NCI-H82 treated with DMSO at 0.1 percent for 48 hours (cell line): Measurements from ENCODE around the gene NOTCH3.

Source experiments
- DNase-seq: peaks from one replicate; lab custom pipeline; 2025; ENCODE audit not compliant: unreplicated experiment; lab: John Stamatoyannopoulos, UW

NOTCH3 gene

GRCh38 chr19:15236886-15237285, 36.1 kb upstream of the NOTCH3 start:
- DNase-seq: no peak

DNA sequence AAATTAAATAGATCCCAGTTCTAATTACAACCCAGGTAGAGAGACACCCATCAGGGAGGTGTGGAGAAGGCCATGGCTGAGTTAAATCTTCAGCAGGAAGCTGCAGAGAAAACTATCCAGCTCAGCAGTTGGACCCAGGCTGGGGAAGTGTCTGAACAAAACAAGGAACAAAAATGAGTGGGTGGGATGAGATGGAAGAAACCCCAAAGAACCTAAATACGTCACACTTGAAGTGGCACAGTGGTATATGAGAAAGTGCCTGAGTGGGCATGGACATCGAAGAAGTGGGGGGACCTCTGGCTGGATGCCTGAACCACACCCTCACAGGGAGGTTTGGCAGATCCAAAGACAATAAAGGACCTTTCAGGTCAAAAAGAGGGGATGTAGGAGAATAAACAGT, 35.0 kb upstream of the NOTCH3 start:
- DNase-seq: no peak

- DNase-seq: no peak
Observed at GRCh38 chr19:15234431-15235130, 33.8 kb upstream of the NOTCH3 start.

GRCh38 chr19:15231271-15231670, 30.5 kb upstream of the NOTCH3 start:
- no peak for DNase-seq

DNA sequence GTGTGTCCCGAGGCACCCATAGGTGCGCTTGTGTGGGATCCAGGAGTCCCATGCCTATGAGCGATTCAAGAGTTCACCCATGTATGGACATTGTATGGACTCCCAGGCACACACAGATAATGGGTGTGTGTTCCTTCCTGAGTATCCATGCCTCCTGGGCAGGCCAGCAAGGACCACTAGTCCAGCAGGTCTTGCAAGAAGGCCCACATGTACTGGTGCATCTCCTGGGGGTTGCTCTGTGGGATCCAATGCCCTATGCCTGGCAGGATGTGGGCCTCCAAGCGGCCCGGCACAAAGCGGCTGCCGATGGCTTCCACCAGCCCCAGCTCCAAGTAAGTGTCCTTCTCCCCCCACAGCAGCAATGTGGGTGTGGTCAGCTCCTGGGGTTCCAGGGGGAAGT, 26.5 kb upstream of the NOTCH3 start:
- no peak for DNase-seq

DNA sequence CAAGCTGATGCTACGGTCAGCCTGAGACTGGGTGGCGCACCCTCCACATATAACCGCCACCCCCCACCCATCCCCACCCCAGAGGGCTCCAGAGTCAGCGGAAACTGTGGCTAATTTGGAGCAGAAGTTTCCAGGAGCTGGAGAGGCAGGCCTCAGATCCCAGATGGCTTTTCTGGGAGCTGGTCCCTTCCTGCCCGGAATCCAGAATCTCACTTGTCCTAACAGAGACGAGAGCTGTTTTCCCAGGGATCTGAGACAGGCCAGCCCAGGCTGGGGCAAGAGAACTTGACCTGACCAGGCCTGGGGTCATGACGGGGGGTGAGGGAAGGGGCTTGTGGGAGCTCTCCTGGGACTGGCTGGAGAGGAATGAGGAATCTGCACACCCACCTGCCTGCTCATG, 25.0 kb upstream of the NOTCH3 start:
- no peak for DNase-seq

- DNase-seq: no peak
Observed at GRCh38 chr19:15223649-15224361, 23.0 kb upstream of the NOTCH3 start.

DNA sequence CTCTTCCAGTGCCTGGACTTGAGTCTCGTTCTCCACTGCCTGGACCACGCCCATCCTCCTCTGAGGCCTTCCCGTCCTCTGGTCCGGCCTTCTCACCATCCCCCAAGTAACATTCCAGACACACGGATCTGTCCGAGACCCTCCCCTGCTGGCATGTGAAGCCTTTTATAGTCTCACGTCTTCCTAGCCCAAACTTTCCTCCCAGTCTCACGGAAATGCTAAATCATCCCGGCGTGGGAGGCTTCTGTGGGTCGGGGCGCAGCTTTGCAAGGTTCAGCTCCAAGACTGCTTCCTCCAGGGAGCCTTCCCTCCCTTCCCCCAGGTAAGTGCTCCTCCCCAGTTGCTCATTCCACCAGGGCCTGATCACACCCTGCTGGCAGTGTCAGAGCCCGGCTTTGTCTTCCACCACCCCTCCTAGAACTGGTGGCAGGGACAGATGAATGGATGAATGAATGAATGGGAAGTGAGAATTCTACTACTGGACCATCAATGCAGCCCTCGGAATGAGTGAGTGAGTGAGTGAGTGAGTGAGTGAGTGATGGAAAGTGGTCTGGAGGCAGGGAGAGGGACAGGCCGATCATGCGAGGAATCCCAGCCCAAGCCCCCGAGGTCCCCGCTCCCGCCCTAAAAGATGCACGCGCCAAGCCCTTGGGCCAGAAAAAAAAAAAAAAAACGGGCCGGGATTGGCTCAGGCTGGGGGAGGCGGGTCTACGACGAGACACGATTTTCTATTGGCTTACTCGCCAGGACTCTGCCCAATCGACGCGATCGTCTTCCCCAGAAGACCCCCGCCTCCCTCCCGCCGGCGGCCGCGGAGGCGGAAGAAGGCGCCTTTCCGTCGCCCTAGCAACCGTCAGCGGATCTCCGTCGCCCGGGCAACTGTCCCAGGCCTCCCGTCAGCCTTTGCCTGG, 22.2 kb upstream of the NOTCH3 start:
- DNase-seq: peak; percentile 93

DNA sequence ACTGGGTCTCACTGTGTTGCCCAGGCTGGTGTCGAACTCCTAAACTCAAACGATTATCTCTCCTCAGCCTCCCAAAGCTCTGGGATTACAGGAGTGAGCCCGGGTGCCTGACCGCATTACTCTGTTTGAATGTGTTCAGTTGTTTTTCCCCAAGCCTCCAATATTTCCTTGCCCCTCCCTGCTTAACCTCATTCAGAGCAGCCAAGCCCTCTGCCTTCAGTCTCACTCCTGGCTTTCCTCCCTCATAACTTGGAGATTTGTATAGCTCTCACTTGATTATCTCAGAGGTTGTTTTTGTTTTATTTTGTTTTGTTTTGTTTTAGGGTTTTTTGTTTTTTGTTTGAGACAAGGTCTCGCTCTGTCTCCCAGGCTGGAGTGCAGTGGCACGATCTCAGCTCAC, 20.0 kb upstream of the NOTCH3 start:
- DNase-seq: no peak

DNA sequence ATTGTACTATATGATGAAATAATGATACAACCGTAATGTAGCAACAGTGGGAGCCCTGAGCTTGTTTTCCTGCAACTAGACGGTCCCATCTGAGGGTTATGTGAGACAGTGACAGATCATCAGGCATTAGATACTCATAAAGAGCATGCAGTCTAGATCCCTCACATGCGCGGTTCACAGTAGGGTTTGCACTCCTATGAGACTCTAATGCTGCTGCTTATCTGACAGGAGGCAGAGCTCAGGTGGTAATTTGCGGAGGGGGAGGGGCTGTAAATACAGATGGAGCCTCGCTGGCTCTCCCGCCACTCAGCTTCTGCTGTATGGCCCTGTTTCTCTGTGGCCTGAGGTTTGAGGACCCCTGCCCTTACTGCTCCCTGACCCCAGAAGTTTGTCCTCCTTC, 17.7 kb upstream of the NOTCH3 start:
- peak; percentile 27 for DNase-seq

GRCh38 chr19:15216363-15216762, 15.6 kb upstream of the NOTCH3 start:
- no peak for DNase-seq

DNA sequence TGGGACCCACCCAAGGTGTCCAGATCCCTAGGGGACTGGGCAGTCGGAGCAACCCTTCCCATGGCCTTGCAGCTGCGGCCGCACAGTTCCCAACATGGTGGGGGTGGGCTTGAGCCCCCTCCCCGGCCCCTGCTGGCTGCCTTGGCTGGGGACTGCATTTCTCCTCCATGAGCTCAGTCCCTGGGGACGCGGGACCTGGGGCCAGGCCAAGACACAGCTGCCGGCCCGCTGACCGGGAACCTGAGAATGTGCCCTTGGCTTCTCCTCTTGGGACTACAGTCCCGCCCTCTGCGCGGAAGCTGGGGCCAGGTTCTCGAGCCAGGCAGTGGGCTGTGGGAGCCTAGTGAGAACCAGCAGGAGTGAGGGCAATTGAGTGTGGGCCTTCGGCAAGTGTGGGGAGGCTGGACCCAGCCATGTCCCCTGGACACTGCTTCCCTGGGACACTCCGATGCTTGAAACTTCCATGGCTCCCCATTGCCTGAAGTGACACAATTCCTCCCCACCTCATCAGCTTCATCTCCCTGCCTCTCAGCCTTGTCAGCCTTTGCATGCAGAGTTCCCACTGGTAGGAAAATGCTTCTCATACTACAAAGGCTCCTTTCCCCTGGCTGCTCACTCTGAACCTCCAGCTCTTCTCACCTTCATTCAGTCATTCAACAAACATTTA, 13.1 kb upstream of the NOTCH3 start:
- DNase-seq: no peak

GRCh38 chr19:15212711-15213110, 11.9 kb upstream of the NOTCH3 start:
- no peak for DNase-seq

DNA sequence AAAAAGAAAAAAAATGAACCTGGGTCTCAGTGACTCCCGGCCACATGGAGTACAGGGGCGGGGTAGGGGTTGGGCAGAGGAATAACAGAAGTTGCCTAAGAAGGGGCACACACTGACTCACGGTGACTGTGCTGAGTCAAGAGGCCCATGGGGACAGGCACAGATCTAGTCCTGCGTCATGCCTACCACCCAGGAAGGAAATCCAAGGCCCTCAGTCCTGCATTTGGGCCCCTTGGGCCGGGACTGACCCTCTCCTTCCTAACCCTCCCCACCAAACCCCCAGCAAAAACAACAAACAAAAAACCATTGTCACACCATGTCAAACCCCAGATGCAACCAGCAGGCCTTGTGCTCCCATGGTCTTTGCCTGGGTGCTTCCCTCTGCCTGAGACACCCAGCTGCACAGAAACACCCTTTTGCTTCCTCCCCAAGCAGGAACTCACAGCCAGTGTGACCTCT, 9.6 kb upstream of the NOTCH3 start:
- DNase-seq: no peak

GRCh38 chr19:15201374-15202023, 704 bp upstream of the NOTCH3 start:
- DNase-seq: no peak

GRCh38 chr19:15199661-15200552, 888 bp downstream of the NOTCH3 start:
- no peak for DNase-seq

DNA sequence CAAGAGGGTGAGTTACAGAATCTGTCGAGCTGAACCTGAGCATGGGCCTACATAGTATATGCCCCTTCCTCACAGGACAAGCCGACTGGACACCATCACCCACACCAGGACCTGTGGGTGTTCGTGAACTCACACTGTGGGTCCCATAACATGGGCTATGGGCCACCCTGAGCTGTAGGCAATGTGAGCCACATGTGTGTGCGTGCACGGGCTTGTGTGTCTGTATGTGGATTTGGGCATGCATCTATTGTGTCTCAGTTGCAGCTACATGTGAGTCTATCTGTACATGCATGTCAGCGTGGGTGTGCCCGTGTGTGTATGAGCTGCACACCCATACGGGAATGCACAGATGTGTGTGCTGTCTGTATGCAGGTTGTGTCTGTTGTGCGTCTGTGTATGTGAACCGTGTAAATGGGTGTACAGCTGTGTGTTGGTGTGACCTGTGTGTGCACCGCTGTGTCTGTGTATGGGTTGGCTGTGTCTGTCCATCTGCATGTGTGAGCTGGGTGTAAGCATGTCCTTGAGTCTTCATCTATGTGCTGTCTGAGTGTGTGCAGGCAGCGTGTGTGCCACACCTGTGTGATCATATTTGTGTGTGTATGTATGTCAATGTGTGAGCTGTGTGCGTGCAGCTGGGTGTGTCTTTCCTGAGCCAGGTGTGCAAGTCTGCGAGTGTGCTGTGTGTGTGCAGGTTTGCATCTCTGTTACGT, 1.7 kb downstream of the NOTCH3 start:
- DNase-seq: no peak

GRCh38 chr19:15197942-15198341, 2.9 kb downstream of the NOTCH3 start:
- no peak for DNase-seq
